OCI-LY1 (cell line): ENCODE data around the gene IFI27L1.

ENCODE experiments used
- H2AFZ ChIP-seq: fragments of 200-600 bp; sonication (generic), shearing (Covaris generic); 2 replicates; pipeline ENCODE4 v1.6.0; 2014; ENCODE audit warnings: antibody characterized with exemption, mild to moderate bottlenecking, low read length
- H3F3A ChIP-seq: fragments of 200-600 bp; sonication (generic), shearing (Covaris generic); 2 replicates; pipeline ENCODE4 v1.6.0; 2014; ENCODE audit warnings: mild to moderate bottlenecking, antibody characterized with exemption, low read length, moderate library complexity; ENCODE audit not compliant: insufficient read depth
- H3K27ac ChIP-seq: fragments of 200-600 bp; sonication (generic); 2 replicates; pipeline ENCODE4 v1.5.1; 2014; ENCODE audit warnings: low read length, mixed run types, mild to moderate bottlenecking, low read depth; ENCODE audit not compliant: poor library complexity, severe bottlenecking
- H3K27me3 ChIP-seq: fragments of 200-600 bp; sonication (generic); 2 replicates; pipeline ENCODE4 v1.6.0; 2014; ENCODE audit warnings: antibody characterized with exemption, mild to moderate bottlenecking, low read length, moderate library complexity; ENCODE audit not compliant: insufficient read depth
- H3K36me3 ChIP-seq: fragments of 200-600 bp; sonication (generic); 2 replicates; pipeline ENCODE4 v1.6.1; 2014; ENCODE audit warnings: mild to moderate bottlenecking, antibody characterized with exemption, low read length, moderate library complexity, mixed read lengths; ENCODE audit not compliant: insufficient read depth
- H3K4me1 ChIP-seq: fragments of 200-600 bp; sonication (generic); 2 replicates; pipeline ENCODE4 v1.5.1; 2014; ENCODE audit warnings: mild to moderate bottlenecking, low read length, moderate library complexity; ENCODE audit not compliant: insufficient read depth, severe bottlenecking
- H3K4me2 ChIP-seq: fragments of 200-600 bp; sonication (generic), shearing (Covaris generic); 2 replicates; pipeline ENCODE4 v1.6.1; 2014; ENCODE audit warnings: low read length
- H3K4me3 ChIP-seq: fragments of 200-600 bp; sonication (generic); 2 replicates; pipeline ENCODE4 v1.5.1; 2014; ENCODE audit warnings: low read length, low read depth, mild to moderate bottlenecking, mixed read lengths; ENCODE audit not compliant: poor library complexity, severe bottlenecking
- H3K79me2 ChIP-seq: fragments of 200-600 bp; shearing (Covaris generic); 2 replicates; pipeline ENCODE4 v1.6.1; 2016; ENCODE audit warnings: mixed run types, low read length, mixed read lengths; ENCODE audit not compliant: insufficient read depth
- H3K9ac ChIP-seq: fragments of 200-600 bp; sonication (generic), shearing (Covaris generic); 2 replicates; pipeline ENCODE4 v1.6.1; 2014; ENCODE audit warnings: mild to moderate bottlenecking, low read length, mixed read lengths
- H3K9me2 ChIP-seq: fragments of 200-600 bp; sonication (generic), shearing (Covaris generic); 2 replicates; pipeline ENCODE4 v1.6.1; 2014; ENCODE audit warnings: low read depth, mild to moderate bottlenecking, low read length, mixed read lengths
- H3K9me3 ChIP-seq: fragments of 200-600 bp; shearing (Covaris generic); 2 replicates; pipeline ENCODE4 v1.6.1; 2014; ENCODE audit warnings: low read length, mixed read lengths
- H4K20me1 ChIP-seq: fragments of 200-600 bp; sonication (generic), shearing (Covaris generic); 2 replicates; pipeline ENCODE4 v1.6.0; 2016; ENCODE audit warnings: mild to moderate bottlenecking, low read length; ENCODE audit not compliant: insufficient read depth
- CTCF ChIP-seq: fragments of 200-600 bp; sonication (generic), shearing (Covaris generic); IDR thresholded peaks from 2 replicates; pipeline ENCODE4 v1.5.1; 2017; ENCODE audit warnings: mild to moderate bottlenecking, antibody characterized with exemption, low read length, moderate library complexity, mixed read lengths
- EZH2 ChIP-seq: fragments of 200-600 bp; sonication (generic), shearing (Covaris generic); IDR thresholded peaks from 2 replicates; pipeline ENCODE4 v1.8.0; 2017; ENCODE audit warnings: borderline replicate concordance, mixed run types, mild to moderate bottlenecking, antibody characterized with exemption, low read length, moderate library complexity, mixed read lengths

IFI27L1 gene

GRCh38 chr14:94093418-94093817 is 12.3 kb downstream of the IFI27L1 start:
- no peak overlapping the region for H3K27ac ChIP-seq
- TF ChIP-seq CTCF = no peak
- no peak for TF ChIP-seq EZH2
- no peaks in the 10 kb centered on the region for H3K79me2 ChIP-seq
- H3K4me3 ChIP-seq = no peak overlapping the region
- no peaks in the 10 kb centered on the region for H3K9me2 ChIP-seq
- H4K20me1 ChIP-seq = no peaks in the 10 kb centered on the region
- no peaks in the 10 kb centered on the region for H3K4me1 ChIP-seq
- no peaks in the 10 kb centered on the region for H3F3A ChIP-seq
- no peaks in the 10 kb centered on the region for H3K27me3 ChIP-seq
- no peak overlapping the region for H3K9ac ChIP-seq
- H3K36me3 ChIP-seq = 0 out of 2 replicates have a peak, but pooled peaks cover 3% of the 10 kb centered on the region
- no peak overlapping the region for H3K4me2 ChIP-seq
- H3K9me3 ChIP-seq = no peaks in the 10 kb centered on the region
- H2AFZ ChIP-seq = no peak overlapping the region

GRCh38 chr14:94097091-94097490 is 16.0 kb downstream of the IFI27L1 start:
- no peak for TF ChIP-seq CTCF
- Histone ChIP-seq H3K36me3 (no peaks in the 10 kb centered on the region), H4K20me1 (no peaks in the 10 kb centered on the region), H3K4me1 (no peaks in the 10 kb centered on the region), H3K9me2 (no peaks in the 10 kb centered on the region), H3K4me2 (no peak overlapping the region), H2AFZ (no peak overlapping the region), H3K79me2 (no peaks in the 10 kb centered on the region), H3K27ac (no peak overlapping the region), H3K27me3 (no peaks in the 10 kb centered on the region), H3K4me3 (no peak overlapping the region), H3F3A (no peaks in the 10 kb centered on the region), H3K9me3 (no peaks in the 10 kb centered on the region), H3K9ac (no peak overlapping the region)

- no peak overlapping the region for H3K4me2 ChIP-seq
- H3K27me3 ChIP-seq = no peaks in the 10 kb centered on the region
- no peaks in the 10 kb centered on the region for H3K36me3 ChIP-seq
- H3K4me3 ChIP-seq = no peak overlapping the region
- no peaks in the 10 kb centered on the region for H3K4me1 ChIP-seq
- TF ChIP-seq CTCF (no peak), EZH2 (no peak)
- no peak overlapping the region for H3K9ac ChIP-seq
- no peaks in the 10 kb centered on the region for H3K9me2 ChIP-seq
- no peaks in the 10 kb centered on the region for H3K79me2 ChIP-seq
- H2AFZ ChIP-seq = no peak overlapping the region
- H3K9me3 ChIP-seq = no peaks in the 10 kb centered on the region
- H3F3A ChIP-seq = no peaks in the 10 kb centered on the region
- H3K27ac ChIP-seq = no peak overlapping the region
- no peaks in the 10 kb centered on the region for H4K20me1 ChIP-seq
Observed at GRCh38 chr14:94098326-94098992, 17.3 kb downstream of the IFI27L1 start.
